ENCODE results near the gene TRIO. TPM values are rescaled to one million over a fixed set of nuclear protein-coding genes. Genes with fewer than 3 reads are reported as not detected.

The TRIO gene
- total and polyA plus RNA-seq, 2 donors (not counting 3 experiments of a cell fraction or from before 2014, with no cell fraction given): 82.9 to 248 TPM

GRCh38 chr5:14298126-14298847, 155.1 kb downstream of the TRIO start:
- POLR2A ChIA-PET: no interaction called here
- no peak overlapping the region for H3K4me2 ChIP-seq (ENCODE audit: insufficient read depth, low read length)
- H3K4me3 ChIP-seq (replicated peaks in 1 of 3; ENCODE audit: insufficient read depth in 1 of 3, low read depth in 1 of 3, low read length in 3 of 3): no peak overlapping the region
- no peak overlapping the region for H3K27ac ChIP-seq (ENCODE audit: insufficient read depth, low read depth, low read length)
- H3K79me2 ChIP-seq (ENCODE audit: control insufficient read depth, insufficient read depth, low read length): peaks cover 62% of the 10 kb centered on the region
- no peaks in the 10 kb centered on the region for H3K27me3 ChIP-seq (ENCODE audit: control insufficient read depth in 2 of 2, insufficient read depth in 2 of 2, low read length in 2 of 2)
- no peak overlapping the region for H3K9ac ChIP-seq (replicated peaks; ENCODE audit: extremely low read depth, insufficient read depth, low read length)
- no peak overlapping the region for H2AFZ ChIP-seq (ENCODE audit: low read depth, low read length)
- H3K4me1 ChIP-seq (ENCODE audit: control insufficient read depth, extremely low read depth, insufficient read depth, low read length): no peaks in the 10 kb centered on the region
- no peaks in the 10 kb centered on the region for H4K20me1 ChIP-seq (replicated peaks; ENCODE audit: control insufficient read depth, extremely low read depth, insufficient read depth, low read length)
- intact Hi-C loops (cut with micrococcal nuclease) (no loop called here), dilution Hi-C loops (cut with MboI; ENCODE audit: extremely low pct_ligation_motif_present, low sequenced_read_pairs) (loop anchor here (25.0 kb wide), 1 partner anchor 311 kb away; no protein-coding TSS in a partner anchor)
- no peaks in the 10 kb centered on the region for H3K9me3 ChIP-seq (replicated peaks; ENCODE audit: control insufficient read depth, insufficient read depth, low read length)
- no peaks in the 10 kb centered on the region for H3K9me1 ChIP-seq (replicated peaks; ENCODE audit: control insufficient read depth, extremely low read depth, insufficient read depth, low read length)
- no peak for TF ChIP-seq FOS (IDR thresholded peaks at IDR 0.05; ENCODE audit: borderline replicate concordance, insufficient read depth, low read length)
- TF ChIP-seq POLR2AphosphoS5 (IDR thresholded peaks at IDR 0.05; ENCODE audit: insufficient read depth, low read depth, low read length): no peak
- no peak for TF ChIP-seq JUN (IDR thresholded peaks at IDR 0.05; ENCODE audit: borderline replicate concordance, insufficient read depth, insufficient read length, low read depth)
- no peak for TF ChIP-seq GATA2 (IDR thresholded peaks at IDR 0.05; ENCODE audit: insufficient read depth, insufficient read length, low read depth, low read length)
- TF ChIP-seq MYC (IDR thresholded peaks at IDR 0.05; ENCODE audit: low read depth, low read length): no peak
- TF ChIP-seq CTCF (IDR thresholded peaks at IDR 0.05; ENCODE audit: extremely low read depth in 1 of 2, insufficient read depth in 1 of 2, low read depth in 1 of 2, low read length in 2 of 2): no peak
- TF ChIP-seq MAX (IDR thresholded peaks at IDR 0.05; ENCODE audit: insufficient read depth, insufficient read length): no peak
- TF ChIP-seq EZH2 (IDR thresholded peaks at IDR 0.05; ENCODE audit: borderline replicate concordance, low read depth, low read length, severe bottlenecking): no peak
- TF ChIP-seq POLR2A (IDR thresholded peaks at IDR 0.05; ENCODE audit: low read depth, low read length): no peak
- no TSS peak for BruUV-seq (replicated peaks)
- peaks cover 16 to 19% of the 10 kb centered on the region in 2 experiments for H3K36me3 ChIP-seq (ENCODE audit: control insufficient read depth in 2 of 2, extremely low read depth in 1 of 2, insufficient read depth in 2 of 2, low read length in 2 of 2)
- CTCF ChIA-PET: interaction anchor here (1.0 to 1.3 kb wide), 2 partner anchors 54 to 190 kb away, joined by 3 read pairs; no protein-coding TSS in a partner anchor
- no peak for DNase-seq (ENCODE audit: low read depth, low spot score)
- FAIRE-seq: no peak
